Fibroblast of the aortic adventitia (primary cell): ENCODE results near the gene MYO5B. TPM values are rescaled to one million over a fixed set of nuclear protein-coding genes. Genes with fewer than 3 reads are reported as not detected.
"Not testable (repeated sequence)": the region's sequence is repeated elsewhere in the genome, so short reads cannot be mapped to it uniquely, and the experiment has no call there.

Experiments
- DNase-seq: peaks from one replicate; pipeline ENCODE4 v3.0.0-alpha.2; 2010; ENCODE audit warnings: low read depth
- H3K4me3 ChIP-seq: 2 replicates; pipeline ENCODE4 v1.5.1; 2011; ENCODE audit warnings: low read depth, mild to moderate bottlenecking, control low read depth, low read length, moderate library complexity
- total RNA-seq: library from RNA; depleted of rRNA; stranded (reverse); fragments of >200 nt; gene quantifications from 2 replicates; pipeline ENCODE4 v1.2.3, GENCODE V29; 2012; ENCODE audit warnings: low replicate concordance
- TF ChIP-seq, protein P1 (sequence below): IDR thresholded peaks from 2 replicates; pipeline ENCODE4 v1.5.1; 2011; ENCODE audit warnings: mild to moderate bottlenecking, low read length, control low read depth, inconsistent platforms; ENCODE audit not compliant: insufficient read depth

The MYO5B gene
- total RNA-seq, 1 donor = 0.09 TPM

DNA sequence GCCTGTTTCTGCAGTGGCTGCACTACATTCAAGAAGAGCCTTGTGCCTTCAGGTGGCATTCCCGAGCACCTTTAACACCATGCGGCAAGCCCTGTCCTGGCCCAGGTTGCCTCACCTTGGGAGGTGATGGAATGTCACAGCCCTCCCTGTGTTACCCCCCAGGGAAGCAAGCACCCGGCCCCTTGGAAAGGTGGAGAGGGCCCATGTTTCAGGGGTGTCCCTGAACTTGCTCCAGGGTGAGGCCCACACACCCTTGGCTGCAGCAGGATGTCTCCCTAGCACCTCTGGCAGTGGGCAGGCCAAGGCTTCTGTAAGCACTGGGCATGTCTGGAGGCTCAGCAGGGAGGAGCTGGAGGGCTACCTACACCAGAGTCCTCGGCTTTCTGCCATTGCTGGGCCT, 352.3 kb downstream of the MYO5B start:
- TF ChIP-seq, protein P1, sequence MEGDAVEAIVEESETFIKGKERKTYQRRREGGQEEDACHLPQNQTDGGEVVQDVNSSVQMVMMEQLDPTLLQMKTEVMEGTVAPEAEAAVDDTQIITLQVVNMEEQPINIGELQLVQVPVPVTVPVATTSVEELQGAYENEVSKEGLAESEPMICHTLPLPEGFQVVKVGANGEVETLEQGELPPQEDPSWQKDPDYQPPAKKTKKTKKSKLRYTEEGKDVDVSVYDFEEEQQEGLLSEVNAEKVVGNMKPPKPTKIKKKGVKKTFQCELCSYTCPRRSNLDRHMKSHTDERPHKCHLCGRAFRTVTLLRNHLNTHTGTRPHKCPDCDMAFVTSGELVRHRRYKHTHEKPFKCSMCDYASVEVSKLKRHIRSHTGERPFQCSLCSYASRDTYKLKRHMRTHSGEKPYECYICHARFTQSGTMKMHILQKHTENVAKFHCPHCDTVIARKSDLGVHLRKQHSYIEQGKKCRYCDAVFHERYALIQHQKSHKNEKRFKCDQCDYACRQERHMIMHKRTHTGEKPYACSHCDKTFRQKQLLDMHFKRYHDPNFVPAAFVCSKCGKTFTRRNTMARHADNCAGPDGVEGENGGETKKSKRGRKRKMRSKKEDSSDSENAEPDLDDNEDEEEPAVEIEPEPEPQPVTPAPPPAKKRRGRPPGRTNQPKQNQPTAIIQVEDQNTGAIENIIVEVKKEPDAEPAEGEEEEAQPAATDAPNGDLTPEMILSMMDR = no peak
- DNase-seq = no peak
- no peak overlapping the region for H3K4me3 ChIP-seq

GRCh38 chr18:49841236-49842217, 353.4 kb downstream of the MYO5B start:
- TF ChIP-seq, protein P1 = no peak
- no peak for DNase-seq

GRCh38 chr18:49839012-49839411, 355.9 kb downstream of the MYO5B start:
- H3K4me3 ChIP-seq = no peak overlapping the region
- TF ChIP-seq, protein P1 = no peak
- DNase-seq = no peak

More at GRCh38 chr18:49841236-49842217, 353.4 kb downstream of the MYO5B start:
- H3K4me3 ChIP-seq = no peak overlapping the region

GRCh38 chr18:49838381-49838780, 356.6 kb downstream of the MYO5B start:
- no peak overlapping the region for H3K4me3 ChIP-seq
- TF ChIP-seq, protein P1 = no peak
- no peak for DNase-seq

DNA sequence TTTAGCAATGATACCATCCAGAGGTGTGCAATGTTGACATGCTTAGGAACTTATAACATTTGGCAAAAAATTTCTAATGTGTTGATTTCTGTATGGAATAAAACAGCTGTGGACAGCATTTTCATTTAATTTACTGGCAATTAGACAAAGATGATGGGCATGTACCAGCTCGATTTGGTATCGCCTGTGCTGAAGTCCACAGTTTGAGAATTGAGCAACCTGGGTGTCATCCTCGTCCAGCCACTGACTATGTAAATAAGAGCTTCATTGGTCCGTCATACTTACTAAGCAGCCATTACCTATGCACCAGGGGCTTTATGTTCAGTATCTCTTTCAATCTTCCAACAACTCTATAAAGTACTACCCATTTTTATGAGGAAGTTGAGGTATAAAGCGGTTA, 357.1 kb downstream of the MYO5B start:
- no peak for DNase-seq
- no peak overlapping the region for H3K4me3 ChIP-seq
- TF ChIP-seq, protein P1 = no peak

GRCh38 chr18:49837316-49837835, 357.6 kb downstream of the MYO5B start:
- not testable (repeated sequence) for DNase-seq, H3K4me3 ChIP-seq

DNA sequence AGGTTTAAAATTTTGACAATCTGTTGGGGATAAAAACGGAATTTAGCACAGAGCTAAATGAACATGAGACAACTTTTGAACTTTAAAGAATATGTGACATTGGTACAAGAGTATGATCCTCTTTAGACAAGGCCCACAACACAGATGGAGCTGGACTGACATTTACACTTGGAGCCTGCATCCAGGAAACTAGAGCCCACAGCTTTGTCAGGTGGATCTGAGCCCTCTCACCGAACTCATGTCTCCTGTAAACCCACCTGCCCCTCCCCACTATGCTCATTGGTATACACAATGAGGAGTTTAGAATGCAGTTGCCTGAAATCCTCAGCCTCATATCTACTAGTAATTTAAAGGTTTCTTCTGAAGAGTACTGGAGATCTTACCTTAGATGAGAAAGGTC, 359.5 kb downstream of the MYO5B start:
- no peak for DNase-seq
- H3K4me3 ChIP-seq = no peak overlapping the region
- TF ChIP-seq, protein P1 = no peak
